Subcutaneous abdominal adipose tissue (tissue), 5 donors: ENCODE measurements around the gene ATP11C.

Experiments
- H3K27ac ChIP-seq: one replicate; pipeline ENCODE4 v1.7.0; 2013; ENCODE audit warnings: low read depth, mild to moderate bottlenecking, inconsistent platforms, low read length, moderate library complexity
- H3K27me3 ChIP-seq, 5 donors: one replicate each; pipeline ENCODE4 v1.7.0; 2013; ENCODE audit warnings: low read length in 5 of 5, inconsistent platforms in 1 of 5; ENCODE audit not compliant: control insufficient read depth in 5 of 5, insufficient read depth in 4 of 5
- H3K36me3 ChIP-seq, 5 donors: one replicate each; pipeline ENCODE4 v1.7.0; 2013; ENCODE audit warnings: low read length in 5 of 5; ENCODE audit not compliant: control insufficient read depth in 5 of 5, insufficient read depth in 5 of 5
- H3K4me1 ChIP-seq, 5 donors: one replicate each; pipeline ENCODE4 v1.7.0; 2013; ENCODE audit warnings: low read length in 5 of 5, mild to moderate bottlenecking in 3 of 5, moderate library complexity in 1 of 5; ENCODE audit not compliant: control insufficient read depth in 5 of 5, insufficient read depth in 5 of 5
- H3K4me3 ChIP-seq, 5 donors: one replicate each; pipeline ENCODE4 v1.7.0; 2013; ENCODE audit warnings: low read length in 5 of 5, low read depth in 1 of 5
- H3K9ac ChIP-seq, 5 donors: one replicate each; pipeline ENCODE4 v1.7.0; 2013; ENCODE audit warnings: low read length in 5 of 5, mild to moderate bottlenecking in 4 of 5, moderate library complexity in 3 of 5
- H3K9me3 ChIP-seq, 5 donors: one replicate each; pipeline ENCODE4 v1.7.0; 2013; ENCODE audit warnings: low read length in 5 of 5; ENCODE audit not compliant: control insufficient read depth in 5 of 5
- donor health status: healthy.
- donor health status: healthy.
- donor health status: healthy.
- donor health status: healthy.
- donor health status: healthy.

The ATP11C gene

DNA sequence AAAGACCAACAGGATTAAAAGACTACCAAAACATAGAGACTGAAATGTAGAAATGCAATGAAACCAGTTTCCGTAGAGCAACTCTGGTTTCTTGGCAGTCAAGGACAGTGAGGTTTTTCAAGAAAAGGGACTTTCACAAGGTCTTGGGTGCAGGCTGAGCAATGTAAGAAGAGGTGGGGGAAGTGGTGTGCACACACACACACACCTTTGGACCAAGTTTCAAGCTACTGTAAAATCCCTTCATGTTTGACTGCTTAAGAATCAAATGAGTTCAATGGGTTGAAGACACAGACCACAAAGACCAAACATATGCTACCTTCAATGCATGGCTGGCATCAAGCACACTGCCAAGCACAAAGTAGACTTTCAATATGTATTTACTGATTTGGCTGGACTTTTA, 207.1 kb downstream of the ATP11C start:
- Histone ChIP-seq H3K4me3 (no peak overlapping the region), H3K9me3 (no peaks in the 10 kb centered on the region), H3K9ac (no peak overlapping the region), H3K36me3 (no peaks in the 10 kb centered on the region), H3K4me1 (no peaks in the 10 kb centered on the region), H3K27me3 (no peaks in the 10 kb centered on the region), H3K27ac (no peak overlapping the region)

- H3K4me1 ChIP-seq = no peaks in the 10 kb centered on the region
- H3K9me3 ChIP-seq = no peaks in the 10 kb centered on the region
- no peak overlapping the region for H3K27ac ChIP-seq
- H3K4me3 ChIP-seq = no peak overlapping the region
- H3K36me3 ChIP-seq = no peaks in the 10 kb centered on the region
- no peak overlapping the region for H3K9ac ChIP-seq
- no peaks in the 10 kb centered on the region for H3K27me3 ChIP-seq
Measured at GRCh38 chrX:139724626-139725025, 208.2 kb downstream of the ATP11C start.

- H3K4me1 ChIP-seq = no peaks in the 10 kb centered on the region
- no peaks in the 10 kb centered on the region for H3K9me3 ChIP-seq
- no peak overlapping the region for H3K9ac ChIP-seq
- H3K36me3 ChIP-seq = no peaks in the 10 kb centered on the region
- no peak overlapping the region for H3K4me3 ChIP-seq
- no peak overlapping the region for H3K27ac ChIP-seq
- H3K27me3 ChIP-seq = no peaks in the 10 kb centered on the region
Measured at GRCh38 chrX:139720979-139721378, 211.9 kb downstream of the ATP11C start.

DNA sequence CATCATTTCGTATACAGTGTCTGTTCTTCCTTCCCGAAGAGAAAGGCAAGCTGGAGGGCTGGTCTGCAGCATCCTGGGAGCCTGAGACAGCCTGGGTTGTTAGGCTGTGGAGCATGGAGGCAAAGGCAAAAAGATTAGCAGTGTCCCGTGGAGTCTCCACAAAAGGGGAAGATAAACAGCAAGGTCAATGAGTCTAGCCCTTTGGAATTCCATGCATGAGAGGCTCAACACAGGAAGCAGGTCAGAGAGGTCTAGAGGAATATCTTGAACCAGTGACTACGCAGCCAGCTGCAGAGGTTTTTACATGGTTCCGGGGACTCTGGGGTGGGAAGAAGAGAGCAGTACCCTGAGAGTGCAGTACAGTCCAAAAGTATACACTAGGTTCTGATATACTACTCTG, 212.7 kb downstream of the ATP11C start:
- Histone ChIP-seq H3K4me3 (no peak overlapping the region), H3K9me3 (no peaks in the 10 kb centered on the region), H3K9ac (no peak overlapping the region), H3K27ac (no peak overlapping the region), H3K4me1 (no peaks in the 10 kb centered on the region), H3K27me3 (no peaks in the 10 kb centered on the region), H3K36me3 (no peaks in the 10 kb centered on the region)

- no peak within 1 kb of the TSS for H3K4me3 ChIP-seq
- H3K36me3 ChIP-seq = no peaks in the 10 kb centered on the region
- no peak within 1 kb of the TSS for H3K9ac ChIP-seq
- no peaks in the 10 kb centered on the region for H3K4me1 ChIP-seq
- H3K9me3 ChIP-seq = peaks cover 0 to 9% (median 3%) of the 10 kb centered on the region in 5 donors
- no peak within 1 kb of the TSS for H3K27ac ChIP-seq
- peaks cover 0 to 1% (median 0%) of the 10 kb centered on the region in 5 donors for H3K27me3 ChIP-seq
Measured at GRCh38 chrX:139708067-139708466, 224.8 kb downstream of the ATP11C start, which contains the start of gene MCF2. MCF2 (minus strand) TSS chrX:139708167; CDS start chrX:139651744, 56,423 bp downstream.

DNA sequence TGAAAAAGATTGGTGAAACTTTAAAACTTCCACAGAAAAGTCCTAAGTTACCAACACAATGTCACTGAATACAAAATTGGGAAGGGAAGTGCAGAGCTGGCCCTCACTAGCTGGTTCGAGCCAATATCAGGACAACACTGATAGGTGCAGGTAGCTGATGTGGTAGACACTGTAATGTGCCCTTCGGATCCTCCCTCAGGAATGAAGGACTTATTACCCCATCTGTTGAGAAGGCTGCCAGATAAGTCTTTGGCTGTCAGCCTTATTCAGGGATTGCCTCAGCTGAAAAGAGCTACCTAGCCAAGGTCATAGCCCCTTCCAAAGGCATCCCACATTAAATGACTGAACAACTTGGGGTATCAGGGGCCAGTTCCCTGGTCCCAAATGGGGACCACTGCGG, 230.2 kb downstream of the ATP11C start:
- H3K9ac ChIP-seq = no peak overlapping the region
- H3K4me3 ChIP-seq = no peak overlapping the region
- no peaks in the 10 kb centered on the region for H3K36me3 ChIP-seq
- H3K27me3 ChIP-seq = peaks cover 0 to 3% (median 0%) of the 10 kb centered on the region in 5 donors
- H3K27ac ChIP-seq = no peak overlapping the region
- H3K9me3 ChIP-seq = peaks cover 0 to 9% (median 3%) of the 10 kb centered on the region in 5 donors
- no peaks in the 10 kb centered on the region for H3K4me1 ChIP-seq

DNA sequence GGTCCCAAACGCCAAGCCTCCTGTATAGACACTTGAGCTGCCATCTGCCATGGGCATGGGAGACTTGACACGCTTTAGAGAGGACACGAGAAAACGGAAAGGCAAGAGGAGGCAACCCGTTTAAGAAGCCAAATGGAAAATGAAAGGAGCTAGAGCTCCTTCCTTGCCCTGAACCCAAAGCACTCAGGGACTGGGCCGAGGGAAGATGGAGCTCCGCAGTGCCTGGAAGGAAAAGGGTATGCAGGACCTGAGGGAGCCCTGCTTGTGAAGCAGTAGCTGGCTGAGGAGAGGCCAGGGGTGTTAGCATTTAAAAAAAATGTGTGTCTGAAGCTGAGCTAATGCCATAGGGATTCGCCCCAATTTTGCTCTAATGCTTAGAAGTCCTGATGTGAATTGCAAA, 239.9 kb downstream of the ATP11C start:
- no peak overlapping the region for H3K27ac ChIP-seq
- H3K4me1 ChIP-seq = peaks cover 2 to 16% (median 12%) of the 10 kb centered on the region in 5 donors
- H3K4me3 ChIP-seq = peak overlapping the region; percentile 53 to 63 (median 56)
- no peak overlapping the region for H3K9ac ChIP-seq
- H3K36me3 ChIP-seq = no peaks in the 10 kb centered on the region
- H3K9me3 ChIP-seq = peaks cover 0 to 4% (median 0%) of the 10 kb centered on the region in 5 donors
- peaks cover 7 to 24% (median 16%) of the 10 kb centered on the region in 5 donors for H3K27me3 ChIP-seq

DNA sequence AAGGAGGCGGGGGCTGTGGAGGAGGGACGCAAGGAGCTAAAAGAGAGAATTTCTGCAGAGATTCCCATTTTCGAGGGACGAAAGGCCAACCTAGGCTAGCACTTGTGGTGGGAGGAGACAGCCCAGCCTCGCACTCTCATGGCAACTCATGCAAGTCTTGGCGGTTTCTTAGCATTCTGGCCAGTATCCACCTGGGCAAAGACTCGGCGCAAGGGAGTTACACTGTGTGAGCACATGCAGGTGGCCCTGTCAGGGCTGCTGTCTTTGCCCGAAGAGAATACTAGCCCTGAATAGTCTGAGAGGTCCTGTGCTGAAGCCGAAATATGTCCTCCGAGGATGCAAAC, 240.4 kb downstream of the ATP11C start:
- Histone ChIP-seq H3K9ac (no peak overlapping the region), H3K36me3 (no peaks in the 10 kb centered on the region), H3K27ac (no peak overlapping the region), H3K4me3 (peak overlapping the region; percentile 53 to 63 (median 56)), H3K9me3 (peaks cover 0 to 4% (median 0%) of the 10 kb centered on the region in 5 donors), H3K4me1 (peaks cover 2 to 16% (median 12%) of the 10 kb centered on the region in 5 donors), H3K27me3 (peaks cover 7 to 24% (median 16%) of the 10 kb centered on the region in 5 donors)

GRCh38 chrX:139691843-139692505, 240.9 kb downstream of the ATP11C start:
- Histone ChIP-seq H3K9ac (no peak overlapping the region), H3K27me3 (peaks cover 7 to 24% (median 16%) of the 10 kb centered on the region in 5 donors), H3K36me3 (no peaks in the 10 kb centered on the region)

DNA sequence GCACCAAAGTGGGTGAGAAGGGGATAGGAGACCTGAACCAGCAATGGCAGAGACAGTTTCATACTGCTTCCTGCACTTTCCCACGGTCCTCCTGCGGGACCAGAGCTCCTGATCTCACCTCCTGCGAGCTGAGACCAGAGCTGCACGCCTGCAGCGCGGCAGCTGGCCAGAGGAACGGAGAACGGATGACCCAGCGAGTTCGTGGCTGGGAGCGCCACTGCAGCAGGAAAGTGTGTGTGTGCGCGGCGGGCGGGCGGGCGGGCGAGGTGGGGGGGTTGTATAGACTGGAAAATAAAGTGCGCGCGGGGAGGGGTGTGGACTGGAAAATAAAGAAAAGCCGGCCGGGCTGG, 241.4 kb downstream of the ATP11C start:
- peaks cover 2 to 16% (median 12%) of the 10 kb centered on the region in 5 donors for H3K4me1 ChIP-seq
- peak overlapping the region in 4 of 5 donors; percentile 19 to 56 (median 46) for H3K4me3 ChIP-seq
- H3K36me3 ChIP-seq = no peaks in the 10 kb centered on the region
- peaks cover 7 to 24% (median 16%) of the 10 kb centered on the region in 5 donors for H3K27me3 ChIP-seq
- H3K27ac ChIP-seq = no peak overlapping the region
- H3K9ac ChIP-seq = no peak overlapping the region
- H3K9me3 ChIP-seq = peaks cover 0 to 4% (median 0%) of the 10 kb centered on the region in 5 donors

More at GRCh38 chrX:139691843-139692505, 240.9 kb downstream of the ATP11C start:
- H3K4me1 ChIP-seq = peaks cover 2 to 16% (median 12%) of the 10 kb centered on the region in 5 donors
- peaks cover 0 to 4% (median 0%) of the 10 kb centered on the region in 5 donors for H3K9me3 ChIP-seq
- peak overlapping the region; percentile 53 to 63 (median 56) for H3K4me3 ChIP-seq
- H3K27ac ChIP-seq = no peak overlapping the region
